Measurements from ENCODE around the gene GOLGA6D.
A peak's percentile ranks its signal among the peaks of the same experiment; 100 is the strongest.
"Not testable (repeated sequence)": the region's sequence is repeated elsewhere in the genome, so short reads cannot be mapped to it uniquely, and the experiment has no call there.

The GOLGA6D gene

GRCh38 chr15:75278497-75278896, 4.1 kb upstream of the GOLGA6D start:
- not testable (repeated sequence) for DNase-seq (ENCODE audit: low spot score)

- DNase-seq (ENCODE audit: low spot score): not testable (repeated sequence)
Observed at GRCh38 chr15:75284152-75284551, 1.5 kb downstream of the GOLGA6D start.

DNA sequence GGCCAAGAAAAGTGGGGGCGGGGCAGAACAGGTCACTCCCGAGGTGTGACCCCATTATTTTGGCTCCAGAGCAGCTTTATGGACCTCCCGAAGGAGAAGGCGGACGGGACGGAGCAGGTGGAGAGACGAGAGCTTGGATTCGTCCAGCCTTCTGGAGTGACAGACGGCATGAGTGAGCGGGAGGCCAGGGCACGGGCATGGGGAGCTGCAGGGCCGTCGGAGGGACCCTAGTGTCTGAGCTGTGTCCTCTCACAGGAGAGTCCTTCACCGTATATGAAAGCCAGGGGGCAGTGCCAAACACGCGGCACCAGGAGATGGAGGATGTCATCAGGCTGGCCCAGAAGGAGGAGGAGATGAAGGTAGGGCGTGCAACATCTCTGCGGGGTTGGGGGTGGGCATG, 11.0 kb downstream of the GOLGA6D start:
- not testable (repeated sequence) for DNase-seq (ENCODE audit: low spot score)

GRCh38 chr15:75298541-75299310, 16.1 kb downstream of the GOLGA6D start:
- DNase-seq (ENCODE audit: low spot score): not testable (repeated sequence)

DNA sequence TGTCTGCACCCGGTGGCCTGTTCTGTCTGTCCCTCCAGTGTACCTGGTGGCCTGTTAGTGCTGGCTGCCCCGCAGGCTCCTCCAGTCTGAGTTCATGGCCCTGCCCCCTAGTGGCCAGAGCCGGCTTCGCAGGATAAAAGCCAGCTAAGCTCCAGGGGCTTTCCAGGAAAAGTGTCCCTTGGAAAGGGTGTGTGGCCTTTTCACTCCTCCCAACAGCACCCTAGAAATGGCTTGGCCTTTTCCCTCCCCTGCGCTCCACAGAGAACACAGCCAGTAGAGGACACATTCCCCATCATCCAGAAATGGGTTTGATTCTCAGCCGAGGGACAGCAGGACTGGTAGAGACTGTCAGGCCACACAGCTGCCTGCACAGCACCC, 16.7 kb downstream of the GOLGA6D start:
- DNase-seq (ENCODE audit: low spot score): not testable (repeated sequence)

DNA sequence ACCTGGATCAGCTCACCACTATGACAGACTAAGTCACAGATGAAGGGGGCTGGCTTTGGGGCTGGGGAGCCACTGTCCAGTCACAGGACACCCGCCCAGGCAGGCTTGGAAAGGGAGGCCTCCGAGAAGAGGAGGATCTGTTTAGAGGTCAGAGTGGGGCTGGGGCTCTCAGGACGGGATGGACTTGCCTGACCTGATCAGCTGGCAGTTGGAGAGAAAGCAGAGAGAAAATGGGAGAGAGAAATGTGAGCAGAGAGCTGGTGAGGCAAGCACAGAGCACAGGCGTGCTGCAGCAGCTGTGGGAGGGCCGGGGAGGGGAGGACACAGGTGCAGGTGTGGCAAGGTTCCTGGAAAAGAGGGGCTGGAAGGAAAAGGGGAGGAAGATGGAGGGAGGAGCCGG, 17.4 kb downstream of the GOLGA6D start:
- not testable (repeated sequence) for DNase-seq (ENCODE audit: low spot score)

- no peak for DNase-seq (ENCODE audit: low spot score)
Observed at GRCh38 chr15:75302318-75302717, 19.7 kb downstream of the GOLGA6D start.

DNA sequence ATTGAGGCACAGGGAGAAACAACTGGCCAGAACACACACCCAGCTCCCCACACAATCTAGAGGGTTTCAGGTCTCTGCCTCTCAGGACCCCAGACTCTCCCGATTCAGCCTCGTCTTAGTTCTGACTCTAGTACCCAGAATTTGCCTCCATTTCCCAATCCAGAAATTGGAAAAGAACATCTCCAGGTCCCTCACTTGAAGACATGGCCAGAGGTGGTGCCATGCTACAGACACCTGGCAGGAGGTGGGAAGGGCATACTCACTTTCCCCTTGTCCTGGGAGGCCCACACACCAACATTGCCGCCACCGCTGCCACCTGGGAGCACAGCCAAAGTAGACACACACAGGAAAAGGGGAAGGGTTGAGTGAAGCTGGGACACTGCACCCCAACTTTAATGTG, 20.1 kb downstream of the GOLGA6D start:
- DNase-seq (ENCODE audit: low spot score): not testable (repeated sequence)

DNA sequence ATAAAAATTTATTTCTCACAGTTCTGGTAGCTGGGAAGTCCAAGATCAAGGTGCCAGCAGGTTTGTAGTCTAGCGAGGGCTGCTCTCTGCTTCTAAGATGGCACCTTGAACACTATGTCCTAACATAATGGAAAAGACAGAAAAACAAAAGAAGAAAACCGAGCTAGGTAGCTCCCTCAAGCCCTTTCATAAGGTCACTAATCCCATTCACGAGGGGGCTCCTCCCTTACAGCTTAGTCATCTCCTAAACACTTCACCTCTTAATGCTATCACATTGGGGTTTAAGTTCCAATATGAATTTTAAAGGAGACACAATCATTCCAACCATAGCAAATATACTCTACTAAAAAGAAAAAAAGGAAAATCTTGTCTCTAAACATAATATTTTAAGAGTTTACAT, 23.6 kb downstream of the GOLGA6D start:
- no peak for DNase-seq (ENCODE audit: low spot score)

- peak; percentile 70 for DNase-seq (ENCODE audit: low spot score)
Observed at GRCh38 chr15:75307778-75308390, 25.2 kb downstream of the GOLGA6D start.

GRCh38 chr15:75309711-75310110, 27.1 kb downstream of the GOLGA6D start:
- DNase-seq (ENCODE audit: low spot score): no peak

- DNase-seq (ENCODE audit: low spot score): peak; percentile 21
Observed at GRCh38 chr15:75312548-75312947, 29.9 kb downstream of the GOLGA6D start.

- DNase-seq (ENCODE audit: low spot score): no peak
Observed at GRCh38 chr15:75313116-75313845, 30.6 kb downstream of the GOLGA6D start.

DNA sequence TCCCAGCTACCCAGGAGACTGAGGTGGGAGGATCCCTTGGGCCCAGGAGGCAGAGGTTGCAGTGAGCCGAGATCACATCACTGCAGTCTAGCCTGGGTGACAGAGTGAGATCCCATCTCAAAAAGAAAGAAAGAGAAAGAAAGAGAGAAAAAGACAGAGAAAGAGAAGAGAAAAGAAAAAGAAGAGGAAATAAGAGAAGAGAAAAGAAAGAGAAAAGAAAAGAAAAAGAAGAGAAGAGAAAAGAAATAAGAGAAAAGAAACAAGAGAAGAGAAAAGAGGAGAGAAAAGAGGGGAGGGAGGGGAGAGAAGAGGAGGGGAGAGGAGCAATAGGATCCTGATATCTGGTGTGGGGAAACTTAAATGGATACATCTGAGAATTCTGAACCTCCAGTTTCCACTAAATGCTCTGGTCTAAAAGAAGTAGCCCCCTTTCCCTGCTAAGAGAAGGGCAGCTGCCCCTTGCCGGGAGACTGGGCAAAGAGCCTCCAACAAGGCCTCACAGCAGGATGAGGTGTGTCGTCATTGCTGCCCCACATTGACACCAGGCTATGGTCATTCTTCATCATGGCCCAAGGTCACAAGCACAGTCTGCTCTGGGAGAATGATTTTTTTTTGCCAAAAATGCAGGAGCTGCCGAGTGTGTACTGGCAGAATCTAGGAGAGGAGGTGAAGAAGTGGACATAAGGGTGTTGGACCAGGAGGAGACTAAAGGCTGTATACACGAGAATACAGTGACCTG, 32.1 kb downstream of the GOLGA6D start:
- DNase-seq (ENCODE audit: low spot score): no peak

DNA sequence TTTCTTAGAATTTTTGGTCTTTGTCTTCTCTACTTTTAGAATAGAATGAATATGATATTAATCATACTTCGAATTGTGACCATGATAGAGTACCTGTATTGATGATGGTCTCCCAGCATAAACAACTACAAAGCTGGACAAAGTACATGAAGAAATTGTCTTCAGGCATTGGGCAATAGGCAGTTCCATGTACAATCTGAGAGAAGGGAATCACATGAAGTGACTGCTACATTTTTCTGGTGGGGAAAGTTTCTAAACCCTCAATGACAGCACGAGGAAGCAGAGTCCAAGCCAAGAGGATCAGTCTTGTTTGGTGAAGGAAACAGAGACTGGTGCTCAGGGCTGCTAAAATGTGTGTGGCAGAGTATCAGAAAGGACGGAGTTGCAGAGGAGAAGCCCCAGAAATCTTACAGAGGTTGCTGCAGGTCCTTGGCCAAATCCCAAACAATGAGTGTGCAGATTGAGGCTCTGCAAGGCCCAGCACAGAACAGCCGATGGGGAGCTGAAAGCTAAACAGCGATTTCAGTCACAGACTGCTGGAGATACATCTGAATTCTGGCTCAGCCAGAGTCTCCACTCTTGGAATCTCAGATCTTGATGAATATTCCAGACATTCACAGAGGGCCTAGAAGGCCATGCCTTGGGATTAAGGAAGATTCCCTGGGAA, 36.7 kb downstream of the GOLGA6D start:
- not testable (repeated sequence) for DNase-seq (ENCODE audit: low spot score)

DNA sequence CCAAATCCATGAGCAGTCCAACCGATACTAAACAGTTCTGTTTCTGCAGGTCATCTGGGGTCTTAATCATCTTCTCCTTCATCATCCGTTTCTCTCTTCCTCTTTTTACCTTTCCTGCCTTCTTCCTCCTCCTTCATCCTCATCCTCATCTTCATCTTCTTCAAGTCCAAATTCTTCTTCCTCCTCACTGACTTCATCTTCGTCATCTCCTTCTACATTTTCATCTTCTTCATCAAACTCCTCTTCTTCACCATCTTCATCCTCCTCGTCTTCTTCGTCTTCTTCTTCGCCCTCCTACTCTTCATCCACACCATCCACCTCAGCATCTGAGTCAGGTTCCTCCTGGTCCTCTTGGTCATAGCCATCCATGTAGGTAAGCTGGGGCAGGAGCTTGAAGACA, 39.1 kb downstream of the GOLGA6D start:
- DNase-seq (ENCODE audit: low spot score): no peak

DNA sequence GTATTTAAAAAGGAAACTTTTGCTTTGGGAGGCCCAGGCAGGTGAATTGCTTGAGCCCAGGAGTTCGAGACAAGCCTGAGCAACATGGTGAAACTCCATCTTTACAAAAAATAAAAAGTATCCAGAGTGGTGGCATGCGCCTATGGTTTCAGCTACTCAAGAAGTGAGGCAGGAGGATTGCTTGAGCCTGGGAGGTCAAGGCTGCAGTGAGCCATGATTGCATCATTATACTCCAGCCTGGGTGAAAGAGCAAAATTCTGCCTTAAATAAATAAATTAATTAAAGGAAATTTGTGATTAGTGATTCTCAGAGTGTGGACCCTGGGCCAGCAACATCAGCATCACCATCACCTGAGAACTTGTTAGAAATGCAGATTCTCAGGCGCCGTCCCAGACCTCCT, 43.3 kb downstream of the GOLGA6D start:
- DNase-seq (ENCODE audit: low spot score): no peak

DNA sequence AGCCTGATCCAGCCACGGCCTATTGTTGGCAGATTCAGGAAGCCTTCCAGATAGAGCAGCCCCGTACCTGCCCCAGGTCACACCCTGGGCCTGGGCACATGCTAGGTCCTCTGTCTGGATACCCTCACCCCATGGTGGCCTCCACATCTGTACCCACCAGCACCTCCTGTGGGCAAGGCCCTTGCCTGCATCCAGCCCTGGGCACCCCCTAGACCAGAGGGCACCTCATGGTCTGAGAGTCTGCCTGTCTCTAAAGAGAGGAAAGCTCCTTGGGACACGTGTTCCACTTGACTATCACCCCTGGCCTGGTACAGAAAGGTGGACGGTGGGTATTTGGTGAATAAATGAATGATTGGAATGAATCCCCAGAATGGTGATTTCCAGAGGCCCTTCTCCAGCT, 44.4 kb downstream of the GOLGA6D start:
- no peak for DNase-seq (ENCODE audit: low spot score)

DNA sequence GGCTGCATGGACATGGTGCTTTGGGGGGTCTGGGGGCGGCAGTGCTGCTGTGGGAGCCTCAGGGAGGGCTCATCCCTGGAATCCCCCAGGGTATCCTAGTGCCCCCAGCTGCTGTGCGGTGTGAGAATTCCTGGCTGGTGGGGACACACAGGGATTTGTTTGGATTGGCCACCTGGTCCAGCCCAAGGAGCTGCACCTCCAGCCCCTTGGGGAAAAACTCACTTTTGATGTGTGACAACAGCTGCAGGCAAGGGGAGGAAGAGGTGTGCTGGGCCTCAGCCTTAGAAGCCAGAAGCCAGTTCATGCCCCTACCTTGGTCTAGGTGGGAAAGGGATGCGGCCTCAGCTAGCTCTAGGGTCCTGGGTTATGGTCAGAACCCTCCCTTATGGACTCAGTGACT, 44.9 kb downstream of the GOLGA6D start:
- no peak for DNase-seq (ENCODE audit: low spot score)

GRCh38 chr15:75328493-75329314, 46.1 kb downstream of the GOLGA6D start:
- DNase-seq (ENCODE audit: low spot score): no peak

DNA sequence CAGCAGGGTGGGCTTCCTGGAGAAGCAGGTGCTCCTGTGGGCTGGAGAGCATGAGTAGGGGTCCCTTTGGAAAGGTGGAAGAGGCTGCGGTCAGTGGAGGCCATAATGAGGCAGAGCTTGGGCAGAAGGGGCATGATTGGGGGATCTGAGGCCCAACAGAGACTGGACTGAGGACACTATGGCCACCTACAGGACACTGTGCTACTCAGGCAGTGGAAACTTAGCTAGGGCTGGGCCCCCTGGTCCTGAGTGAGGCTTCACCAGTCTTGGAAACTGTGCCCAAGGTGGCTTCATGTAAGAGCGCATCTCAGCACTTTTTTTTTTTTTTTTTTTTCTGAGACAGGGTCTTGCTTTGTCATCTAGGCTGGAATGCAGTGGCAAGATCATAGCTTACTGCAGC, 46.9 kb downstream of the GOLGA6D start:
- DNase-seq (ENCODE audit: low spot score): no peak

Measured in SW480 (cell line).